HL-60/S4 treated with retinoic acid at 250 ng/mL for 4 days and 3 days (cell line): ENCODE measurements around the gene MYBPH.

Experiments
- in situ Hi-C: fragments of 300-500 bp; cut with MboI; formaldehyde crosslinking; loops from 2 replicates; pipeline ENCODE4 v1.7.0; 2022; ENCODE audit warnings: low sequenced_read_pairs

Gene MYBPH, protein sequence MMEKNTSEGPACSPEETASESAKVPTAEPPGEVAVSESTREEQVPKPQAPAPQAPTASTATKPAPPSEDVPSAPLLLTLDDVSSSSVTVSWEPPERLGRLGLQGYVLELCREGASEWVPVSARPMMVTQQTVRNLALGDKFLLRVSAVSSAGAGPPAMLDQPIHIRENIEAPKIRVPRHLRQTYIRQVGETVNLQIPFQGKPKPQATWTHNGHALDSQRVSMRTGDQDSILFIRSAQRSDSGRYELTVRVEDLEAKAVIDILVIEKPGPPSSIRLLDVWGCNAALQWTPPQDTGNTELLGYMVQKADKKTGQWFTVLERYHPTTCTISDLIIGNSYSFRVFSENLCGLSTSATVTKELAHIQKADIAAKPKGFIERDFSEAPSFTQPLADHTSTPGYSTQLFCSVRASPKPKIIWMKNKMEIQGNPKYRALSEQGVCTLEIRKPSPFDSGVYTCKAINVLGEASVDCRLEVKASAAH

DNA sequence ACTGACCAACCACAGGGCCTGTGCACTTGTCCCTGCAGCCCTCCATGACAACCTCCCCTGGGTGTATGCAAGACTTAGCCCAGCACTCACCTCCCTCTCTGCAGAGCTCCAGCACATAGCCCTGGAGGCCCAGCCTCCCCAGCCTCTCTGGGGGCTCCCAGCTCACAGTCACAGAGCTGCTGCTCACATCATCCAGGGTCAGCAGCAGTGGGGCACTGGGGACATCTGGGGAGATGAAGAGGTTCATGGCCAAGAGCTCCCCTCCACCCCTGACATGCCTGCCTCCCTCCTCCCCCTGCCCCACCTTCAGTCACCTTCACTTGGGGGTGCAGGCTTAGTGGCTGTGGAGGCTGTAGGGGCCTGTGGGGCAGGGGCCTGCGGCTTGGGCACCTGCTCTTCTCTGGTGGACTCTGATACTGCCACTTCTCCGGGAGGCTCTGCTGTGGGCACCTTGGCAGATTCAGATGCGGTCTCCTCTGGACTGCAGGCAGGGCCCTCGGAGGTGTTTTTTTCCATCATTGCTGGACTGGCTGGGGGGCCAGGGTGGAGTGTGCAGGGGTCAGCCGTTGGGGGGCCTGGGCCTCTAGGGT is at the start of gene MYBPH:
Gene MYBPH (minus strand): TSS at position 590 of the 590 bp plus-strand sequence. CDS start 71 bp downstream, at position 519.
- in situ Hi-C loops, result no loop called here

DNA sequence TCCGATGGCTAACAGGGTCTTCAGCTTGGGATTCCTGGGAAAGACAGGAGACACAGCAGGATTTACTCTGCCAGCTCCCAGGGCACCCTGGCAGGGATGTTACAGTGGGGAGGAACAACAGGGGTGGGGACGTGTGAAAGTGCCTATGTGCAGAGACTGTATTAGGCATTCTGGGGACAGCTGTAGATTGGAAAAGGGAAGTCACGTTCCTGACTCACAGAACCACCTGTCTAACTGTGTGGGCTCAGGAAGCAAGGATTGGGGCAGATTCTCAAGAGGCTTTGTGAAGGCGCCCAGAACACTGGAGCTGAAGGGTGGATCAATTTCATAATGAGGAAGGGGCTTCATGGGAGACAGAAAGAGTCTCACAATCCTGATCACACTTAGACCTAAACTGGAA is 49.4 kb upstream of the MYBPH start:
- in situ Hi-C loops, result no loop called here

DNA sequence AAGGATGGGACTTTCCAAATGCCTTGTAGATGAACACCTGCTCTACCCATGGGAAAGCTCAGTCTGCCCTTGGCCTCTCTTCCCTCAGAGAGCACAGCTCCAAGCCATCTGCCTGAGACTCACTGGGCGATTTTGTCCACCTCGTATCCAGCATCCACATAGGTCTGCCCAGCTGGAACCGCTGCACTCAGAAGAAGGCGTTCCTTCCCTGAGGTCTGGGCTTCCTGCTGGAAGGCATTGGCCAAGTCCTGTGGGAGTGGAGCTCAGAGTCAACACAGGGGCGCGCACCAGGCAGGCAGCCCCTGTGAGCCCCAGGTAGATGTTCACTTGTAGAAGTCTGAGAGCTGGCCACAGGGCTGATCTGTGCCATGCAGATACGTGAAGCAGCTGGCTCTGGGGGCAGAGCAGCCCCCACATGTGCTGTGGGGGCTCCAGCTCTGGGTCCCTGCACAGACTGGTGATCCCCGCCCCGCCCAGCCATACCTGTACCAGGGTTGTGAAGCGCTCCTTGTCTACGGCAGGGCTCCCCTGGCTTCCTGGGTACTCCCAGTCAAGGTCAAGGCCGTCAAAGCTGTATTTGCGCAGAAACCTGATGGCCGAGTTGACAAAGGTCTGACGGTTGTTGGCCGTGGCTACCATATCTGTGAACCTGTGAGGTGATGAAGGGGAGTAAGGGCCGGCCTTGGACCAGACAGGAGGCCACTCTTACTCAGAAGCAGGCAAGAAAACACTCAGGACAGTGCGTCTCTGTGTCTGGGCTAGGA is 47.6 kb upstream of the MYBPH start:
- in situ Hi-C loops, result loop anchor here (25.0 kb wide), 1 partner anchor 1089 kb away; no protein-coding TSS in a partner anchor

DNA sequence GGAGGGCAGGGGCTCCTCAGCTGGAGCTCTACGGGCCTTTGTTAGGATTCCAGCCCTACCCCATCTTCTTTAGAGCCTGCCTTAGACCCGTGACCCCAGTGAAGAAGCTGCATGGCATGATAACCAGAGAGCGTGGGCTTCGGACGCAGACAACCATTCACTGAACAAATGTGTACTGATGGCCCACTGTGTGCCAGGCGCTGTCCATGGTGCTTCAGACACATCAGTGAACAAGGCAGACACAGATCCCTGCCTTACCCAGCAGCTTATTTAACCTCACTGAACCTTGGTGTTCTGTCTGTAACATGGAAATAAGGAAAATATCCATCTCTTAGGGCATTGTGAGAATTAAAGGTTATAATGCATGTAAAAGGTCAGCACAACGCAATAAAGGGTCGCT is 44.3 kb upstream of the MYBPH start:
- in situ Hi-C loops, result loop anchor here (25.0 kb wide), 1 partner anchor 1092 kb away; no protein-coding TSS in a partner anchor

DNA sequence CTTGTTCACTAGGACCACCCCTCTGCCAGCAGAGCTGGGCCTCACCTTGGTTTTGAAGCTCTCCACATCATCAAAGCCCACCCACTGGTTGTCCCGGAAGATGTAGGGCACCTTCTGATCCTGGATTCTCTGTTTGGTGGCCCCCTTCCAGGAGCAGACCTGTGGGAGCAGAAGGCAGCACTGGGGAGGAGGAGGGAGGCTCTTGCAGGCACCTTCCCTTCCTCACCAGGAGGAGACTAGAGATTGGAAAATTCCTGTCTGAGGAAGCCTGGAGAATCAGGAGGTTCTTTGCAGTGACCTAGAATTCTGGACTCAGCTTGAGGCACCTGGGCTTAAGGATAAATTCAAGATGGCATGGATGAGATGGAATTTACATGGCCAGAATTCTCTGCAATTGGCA is 43.5 kb upstream of the MYBPH start:
- in situ Hi-C loops, result loop anchor here (25.0 kb wide), 1 partner anchor 1093 kb away; no protein-coding TSS in a partner anchor

DNA sequence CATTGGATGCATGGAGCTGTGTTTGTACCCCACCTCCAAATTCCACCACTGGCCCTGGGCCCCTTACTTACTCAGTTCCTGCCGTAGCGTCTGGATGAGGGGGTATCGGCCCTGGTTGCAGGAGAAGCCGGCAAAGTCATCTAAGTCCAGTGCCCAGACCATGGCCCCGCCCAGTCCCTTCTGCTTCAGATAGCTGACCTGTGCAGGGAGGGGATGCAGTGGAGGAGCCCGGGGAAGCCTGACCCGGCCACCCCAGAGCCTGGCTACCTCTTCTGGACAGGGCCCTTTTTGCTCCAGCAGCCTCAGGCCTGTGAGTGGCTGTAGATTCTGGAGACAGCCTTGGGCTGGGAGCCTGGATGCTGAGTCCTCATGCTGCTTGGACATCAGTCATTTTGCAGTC is 42.0 kb upstream of the MYBPH start:
- in situ Hi-C loops, result loop anchor here (25.0 kb wide), 1 partner anchor 1095 kb away; no protein-coding TSS in a partner anchor

DNA sequence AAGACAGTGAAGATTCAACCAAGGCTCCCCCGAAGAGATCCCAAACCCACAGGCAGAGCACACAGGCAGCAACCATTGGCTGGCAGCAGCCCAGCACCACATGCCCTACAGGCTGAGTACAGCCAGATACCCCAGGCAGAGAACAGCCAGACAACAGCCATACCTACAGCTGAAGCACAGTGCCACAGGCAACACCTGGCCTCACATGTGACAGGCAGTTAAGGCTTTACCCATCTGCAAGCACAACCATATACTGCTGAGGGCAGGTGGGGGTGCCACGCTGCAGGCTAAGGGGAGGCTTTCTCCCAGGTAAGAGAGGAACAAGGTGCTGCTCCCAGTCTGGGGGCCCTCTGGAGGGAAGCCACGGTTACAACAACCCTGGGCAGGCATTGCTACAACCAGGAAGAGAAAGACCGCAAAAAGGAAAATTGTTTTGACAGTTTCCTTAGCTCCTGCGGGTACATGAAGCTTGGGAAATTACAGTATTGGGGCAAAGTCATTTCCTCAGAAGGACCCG is 41.6 kb upstream of the MYBPH start:
- in situ Hi-C loops, result loop anchor here (25.0 kb wide), 1 partner anchor 1095 kb away; no protein-coding TSS in a partner anchor

DNA sequence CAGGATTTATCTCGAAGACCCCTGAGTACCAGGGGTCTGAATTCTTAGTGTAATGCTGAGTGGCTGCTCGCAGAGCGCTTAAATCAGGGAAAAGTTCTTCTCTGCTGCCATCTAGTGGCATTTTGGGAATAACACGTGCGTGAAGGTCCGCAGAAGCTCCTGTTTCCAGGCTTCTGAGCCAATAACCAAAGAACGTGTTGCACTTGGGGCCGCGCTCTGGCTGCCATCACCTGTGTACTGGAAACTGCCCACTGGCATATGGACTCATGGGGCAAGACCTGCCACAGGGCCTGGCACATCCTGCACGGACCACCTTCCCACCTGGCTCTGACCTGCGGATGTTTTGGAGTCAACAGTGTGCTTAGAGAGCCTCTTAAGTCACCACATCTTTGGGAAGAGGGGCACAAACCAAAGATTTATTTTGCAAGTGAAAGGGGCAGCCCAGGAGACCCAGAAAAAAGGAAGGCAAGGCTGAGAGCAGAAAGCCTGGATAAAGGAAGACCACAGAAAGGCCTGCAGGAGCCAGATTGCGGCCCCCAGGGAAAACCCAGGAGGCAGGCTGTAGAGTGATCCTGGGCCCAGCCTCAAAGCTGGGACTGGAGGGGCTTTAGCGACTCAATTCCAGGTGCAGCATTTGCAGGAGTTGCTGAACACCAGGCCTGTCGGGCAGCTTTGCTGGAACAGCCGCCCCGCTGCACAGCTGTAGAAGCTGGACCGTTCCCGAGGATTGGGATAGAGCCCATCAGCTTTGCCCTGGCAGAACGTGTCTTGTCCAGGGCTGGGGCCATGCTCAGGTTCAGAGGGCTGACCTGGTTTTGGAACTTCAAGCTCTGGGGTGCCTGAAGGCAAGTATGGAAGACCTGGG is 40.9 kb upstream of the MYBPH start:
- in situ Hi-C loops, result loop anchor here (25.0 kb wide), 1 partner anchor 1096 kb away; no protein-coding TSS in a partner anchor

DNA sequence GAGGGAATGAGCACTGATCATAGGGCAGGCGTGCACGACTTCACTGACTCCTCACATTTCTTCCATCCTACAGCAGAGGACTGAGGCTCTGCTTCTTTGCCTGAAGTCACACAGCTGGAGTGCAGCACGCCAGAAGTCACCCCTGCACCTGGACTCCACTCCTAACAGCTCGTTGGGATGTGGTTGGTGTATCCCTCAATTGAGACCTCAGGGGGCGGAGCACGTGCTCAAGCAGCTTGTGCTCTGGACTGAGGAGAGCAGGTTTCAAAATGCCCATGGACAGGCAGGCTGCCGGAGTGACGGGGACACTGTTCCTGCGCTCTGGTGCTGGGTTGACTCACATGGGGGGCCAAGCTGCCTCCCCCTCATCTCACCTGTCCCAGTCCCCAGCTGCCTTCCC is 39.9 kb upstream of the MYBPH start:
- in situ Hi-C loops, result loop anchor here (25.0 kb wide), 1 partner anchor 1097 kb away; no protein-coding TSS in a partner anchor

DNA sequence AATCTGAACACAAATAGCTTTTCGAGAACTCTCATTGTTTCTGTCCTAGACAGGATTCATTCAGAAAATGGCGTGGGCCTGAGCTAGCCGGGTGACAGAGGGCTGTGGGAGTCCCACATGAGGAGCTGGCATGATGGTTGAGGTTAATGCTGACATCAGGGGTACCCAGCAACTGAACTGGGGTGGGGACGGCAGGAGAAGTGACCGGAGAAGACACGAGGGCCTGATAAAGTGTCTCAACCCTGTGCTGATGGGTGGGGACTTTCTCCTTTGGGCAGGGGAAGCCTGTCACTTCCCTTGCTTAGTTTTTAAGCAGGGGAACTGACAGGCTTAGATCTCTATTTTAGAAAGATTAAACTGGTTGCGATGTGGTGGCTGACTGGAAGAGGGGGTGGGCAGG is 39.2 kb upstream of the MYBPH start:
- in situ Hi-C loops, result loop anchor here (25.0 kb wide), 1 partner anchor 1097 kb away; no protein-coding TSS in a partner anchor

DNA sequence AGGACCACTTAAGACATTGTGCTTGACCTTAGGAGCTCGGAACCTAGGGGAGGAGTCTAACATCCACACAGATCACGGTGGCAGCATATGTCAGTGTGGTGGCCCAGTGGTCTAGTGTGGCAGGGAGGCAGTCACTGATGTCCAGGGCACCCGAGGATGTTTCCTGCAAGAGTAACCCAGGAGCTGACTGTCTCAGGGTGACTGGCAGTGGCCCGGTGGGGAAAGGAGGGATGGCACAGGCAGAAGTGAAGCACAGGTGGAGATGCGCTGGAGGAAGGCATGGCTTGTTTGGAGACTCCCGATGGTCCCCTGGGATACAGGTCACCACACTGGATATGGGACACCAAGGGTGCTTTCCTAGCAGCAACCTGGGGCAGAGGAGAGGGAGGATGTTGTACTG is 37.5 kb upstream of the MYBPH start:
- in situ Hi-C loops, result loop anchor here (25.0 kb wide), 1 partner anchor 1099 kb away; no protein-coding TSS in a partner anchor

DNA sequence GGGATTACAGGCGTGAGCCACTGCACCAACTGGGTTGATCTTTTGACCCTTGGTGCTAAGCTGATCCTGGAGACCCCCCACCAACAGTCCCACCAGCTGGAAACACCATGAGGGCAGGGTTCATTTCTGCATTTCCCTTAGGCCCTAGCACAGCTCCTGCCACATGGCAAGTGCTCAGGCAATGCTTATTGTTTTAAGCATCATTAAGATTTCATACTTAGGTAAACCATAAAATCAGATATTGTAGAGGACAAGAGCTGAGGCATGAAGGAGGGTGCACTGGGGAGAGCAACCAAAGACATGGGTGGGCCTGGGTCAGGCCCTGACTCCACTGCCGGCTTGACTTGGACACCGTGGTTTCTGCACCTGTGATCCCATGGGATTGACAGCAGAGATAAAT is 36.2 kb upstream of the MYBPH start:
- in situ Hi-C loops, result loop anchor here (25.0 kb wide), 1 partner anchor 1100 kb away; no protein-coding TSS in a partner anchor

DNA sequence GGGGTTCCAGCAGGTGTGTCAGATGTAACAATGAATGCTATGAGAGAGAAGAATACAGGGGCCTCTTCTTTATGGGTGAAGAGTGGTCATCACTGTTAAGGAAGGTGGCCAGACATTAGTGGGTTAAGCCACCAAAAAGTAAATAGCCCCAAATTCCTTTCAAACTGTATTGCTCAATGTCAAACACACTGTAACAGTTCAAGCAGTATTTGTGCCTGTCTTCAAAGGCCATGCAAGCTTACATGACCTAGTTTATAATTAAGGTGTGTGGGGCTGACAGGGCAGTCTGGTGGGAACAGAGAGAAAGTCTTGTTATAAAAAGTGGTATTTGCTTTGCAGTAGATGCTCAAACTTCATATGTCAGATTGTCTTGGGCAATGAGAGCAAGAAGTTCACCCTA is 35.4 kb upstream of the MYBPH start:
- in situ Hi-C loops, result loop anchor here (25.0 kb wide), 1 partner anchor 1101 kb away; no protein-coding TSS in a partner anchor

DNA sequence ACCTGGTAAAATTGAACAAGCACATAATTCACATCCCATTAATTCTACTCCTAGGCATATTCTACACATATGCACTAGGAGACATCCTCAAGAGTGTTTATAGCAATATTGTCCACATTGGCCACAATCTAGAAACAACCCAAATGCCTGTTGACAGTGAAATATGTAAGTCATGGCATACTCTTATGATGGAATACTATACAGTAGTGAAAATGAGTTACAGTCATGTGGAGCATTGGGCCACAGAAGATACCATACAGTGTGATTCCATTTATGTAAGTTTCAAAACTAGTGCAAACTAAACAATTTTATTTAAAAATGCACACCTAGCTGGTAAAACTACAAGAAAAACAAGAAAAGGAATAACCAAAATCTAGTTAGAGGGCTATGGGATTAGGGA is 34.7 kb upstream of the MYBPH start:
- in situ Hi-C loops, result loop anchor here (25.0 kb wide), 1 partner anchor 1102 kb away; no protein-coding TSS in a partner anchor

DNA sequence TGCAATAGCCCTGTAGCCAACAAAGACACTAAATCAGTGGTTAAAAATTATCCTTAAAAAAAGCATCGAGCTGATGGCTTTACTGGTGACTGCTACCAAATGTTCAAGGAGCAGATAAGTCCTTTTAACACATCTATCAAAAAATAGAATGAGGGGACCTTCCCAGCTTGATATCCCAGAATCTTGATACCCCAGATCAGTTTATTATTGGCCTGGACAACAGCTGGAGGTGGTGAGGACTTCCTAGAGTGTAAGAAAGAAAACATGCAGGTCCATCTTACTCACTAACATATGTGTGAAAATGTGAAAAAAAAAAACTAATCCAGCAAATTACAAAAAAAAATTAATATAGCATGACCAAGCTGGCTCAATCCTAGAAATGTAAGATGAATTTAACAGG is 32.6 kb upstream of the MYBPH start:
- in situ Hi-C loops, result loop anchor here (10.0 to 25.0 kb wide), 2 partner anchors 173 to 1104 kb away; no protein-coding TSS in a partner anchor

DNA sequence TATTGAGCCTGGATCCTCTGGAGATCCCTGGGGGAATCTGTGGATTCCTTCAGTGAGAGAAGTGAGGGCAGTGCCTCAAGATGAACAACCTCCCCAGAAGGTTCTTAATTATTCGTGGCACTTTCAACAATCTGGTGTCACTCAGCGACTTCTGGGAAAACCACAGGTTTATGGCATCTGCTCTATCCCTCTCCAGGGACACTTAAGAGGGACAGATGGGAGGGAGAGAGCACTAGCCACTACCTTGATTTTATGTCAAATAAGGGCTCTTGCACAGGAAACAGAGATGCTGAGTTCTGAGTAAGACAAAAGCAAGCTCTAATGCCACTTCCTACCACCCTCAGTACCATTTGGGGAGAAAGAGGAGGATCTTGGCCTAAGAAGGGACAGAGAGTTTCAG is 32.1 kb upstream of the MYBPH start:
- in situ Hi-C loops, result loop anchor here (10.0 to 25.0 kb wide), 2 partner anchors 173 to 1105 kb away; no protein-coding TSS in a partner anchor

DNA sequence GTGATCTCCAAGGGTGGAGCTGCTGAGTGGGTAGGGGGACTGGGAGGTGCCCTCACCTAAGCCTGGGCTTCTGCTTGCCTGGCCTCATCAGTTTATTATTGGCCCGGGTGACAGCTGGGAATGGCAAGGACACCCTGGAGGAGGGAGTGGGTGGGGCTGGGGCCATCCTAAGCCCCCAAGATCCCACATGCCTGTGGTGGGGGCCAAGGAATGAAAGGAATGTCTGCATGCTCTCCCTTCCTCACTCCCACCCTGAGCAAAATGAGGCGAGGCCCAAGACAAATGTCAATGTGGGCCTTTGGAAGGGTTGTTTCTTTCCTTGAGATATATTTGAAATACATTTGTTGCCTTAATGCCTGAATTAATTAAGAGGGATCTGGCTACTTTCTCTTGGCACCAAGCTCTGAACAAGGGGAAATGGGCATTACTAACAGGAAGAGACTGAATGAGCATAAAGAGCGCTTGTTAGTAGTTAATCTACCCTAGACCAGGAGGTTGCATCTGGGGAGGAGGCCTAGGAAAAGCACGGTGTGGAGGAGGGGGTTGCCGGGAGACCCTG is 30.6 kb upstream of the MYBPH start:
- in situ Hi-C loops, result loop anchor here (10.0 to 25.0 kb wide), 2 partner anchors 171 to 1106 kb away; no protein-coding TSS in a partner anchor

DNA sequence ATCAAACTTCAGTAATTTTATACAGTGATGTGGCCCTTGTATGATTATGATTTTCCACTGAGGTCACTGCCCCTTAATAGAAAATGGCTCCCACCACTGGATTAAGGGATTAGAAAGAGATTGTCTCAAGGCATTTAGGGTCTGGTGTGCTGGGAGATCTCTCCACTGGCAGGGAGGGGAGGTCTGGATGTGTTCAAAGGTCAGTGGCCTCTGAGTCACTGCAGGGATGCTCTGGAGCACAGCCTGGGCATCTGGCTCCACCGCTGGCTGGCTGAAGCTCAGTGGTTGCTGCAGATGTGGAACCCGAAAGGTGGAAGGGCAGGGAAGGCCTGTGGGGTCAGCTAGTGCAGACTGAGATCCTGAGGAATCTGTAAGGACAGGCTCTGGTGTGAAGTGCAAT is 29.1 kb upstream of the MYBPH start:
- in situ Hi-C loops, result loop anchor here (10.0 to 25.0 kb wide), 2 partner anchors 170 to 1108 kb away; no protein-coding TSS in a partner anchor
